ENCODE results near the gene HP.

Gene HP

DNA sequence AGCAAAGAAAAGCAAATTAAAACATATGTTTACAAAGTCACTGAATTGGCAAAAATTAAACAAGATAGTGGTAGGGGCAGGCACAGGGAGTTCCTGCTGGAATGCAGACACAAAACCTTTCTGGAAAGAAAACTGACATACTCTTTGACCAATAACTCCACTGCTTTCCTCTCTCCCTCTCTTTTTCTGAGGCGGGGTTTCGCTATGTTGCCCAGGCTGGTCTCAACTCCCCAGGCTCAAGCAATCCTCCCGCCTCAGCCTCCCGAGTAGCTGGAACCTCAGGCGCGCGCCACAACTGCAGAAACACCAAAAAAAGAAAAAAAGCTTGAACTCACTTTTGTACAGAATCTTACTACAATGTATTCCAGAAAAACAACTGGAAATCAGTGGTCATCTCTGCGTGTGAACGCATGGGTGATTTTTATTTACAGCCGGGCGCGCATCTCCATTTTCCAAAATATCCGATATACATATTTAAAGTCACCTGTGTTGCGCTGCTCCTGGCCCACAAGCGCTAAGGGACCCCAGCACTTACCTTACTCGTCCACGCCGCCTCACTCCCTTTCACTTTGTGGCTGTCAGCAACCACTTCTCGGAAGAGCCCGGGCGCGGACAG lies 38.6 kb downstream of the HP start:
- DNase-seq, result peak; percentile 65

GRCh38 chr16:72093448-72094265 lies 39.4 kb downstream of the HP start, which contains the start of the genes DHX38 and TXNL4B:
Gene DHX38 (plus strand): TSS chr16:72093847. CDS start chr16:72096158, 2,311 bp downstream.
Gene TXNL4B (minus strand): TSS chr16:72093620. CDS start chr16:72090749, 2,871 bp downstream.
- DNase-seq, result peak; percentile 99

DNA sequence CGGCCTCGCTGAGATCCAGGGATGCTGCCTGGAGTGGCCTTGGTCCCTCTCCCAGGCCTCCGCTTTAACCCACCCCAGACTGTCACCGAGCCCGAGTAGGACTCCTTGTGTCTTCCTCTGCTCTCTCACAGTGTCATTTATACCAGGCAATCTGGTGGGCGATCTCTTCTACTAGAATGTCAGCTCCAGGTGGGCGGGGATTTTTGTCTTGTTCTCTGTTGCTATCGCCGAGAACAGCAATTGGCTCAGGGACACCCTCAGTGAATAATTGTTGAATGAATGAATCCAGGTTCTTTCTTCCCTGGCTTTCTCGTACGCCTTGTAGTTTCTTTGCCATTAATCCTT lies 39.9 kb downstream of the HP start:
- DNase-seq, result peak; percentile 5

DNA sequence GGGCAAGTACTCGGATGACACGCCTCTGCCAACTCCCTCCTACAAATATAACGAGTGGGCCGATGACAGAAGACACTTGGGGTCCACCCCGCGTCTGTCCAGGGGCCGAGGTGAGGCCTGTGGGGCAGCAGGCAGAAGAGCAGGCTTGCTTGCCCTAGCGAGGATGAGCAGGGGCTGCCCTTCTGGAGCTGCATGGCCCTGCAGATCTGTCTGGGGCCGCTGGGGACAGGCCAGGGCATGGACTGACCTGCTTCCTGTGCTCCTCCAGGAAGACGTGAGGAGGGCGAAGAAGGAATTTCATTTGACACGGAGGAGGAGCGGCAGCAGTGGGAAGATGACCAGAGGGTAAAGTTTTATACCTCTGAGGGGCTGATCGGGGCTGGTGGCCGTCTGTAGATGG lies 44.6 kb downstream of the HP start:
- no peak for DNase-seq

GRCh38 chr16:72099377-72099818 lies 45.1 kb downstream of the HP start:
- DNase-seq, result peak; percentile 28

DNA sequence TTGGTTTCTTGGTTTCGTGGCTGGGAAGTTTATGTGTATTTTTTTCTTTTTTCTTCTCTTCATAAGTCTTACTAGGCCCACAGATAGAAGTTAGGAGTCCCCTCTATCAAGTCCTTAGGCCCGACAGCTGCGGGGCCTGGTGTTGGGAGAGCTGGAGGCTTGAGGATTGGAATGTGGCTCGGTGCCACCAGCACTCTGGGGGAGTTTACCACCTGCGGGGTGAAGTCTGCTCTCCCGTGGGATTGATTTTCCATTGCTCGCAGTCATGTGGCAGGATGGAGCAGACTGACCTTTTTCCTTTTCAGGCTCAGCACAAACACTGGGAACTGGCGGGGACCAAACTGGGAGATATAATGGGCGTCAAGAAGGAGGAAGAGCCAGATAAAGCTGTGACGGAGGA lies 46.9 kb downstream of the HP start:
- no peak for DNase-seq

- DNase-seq, result no peak
Measured at GRCh38 chr16:72104905-72105304, 50.6 kb downstream of the HP start.

GRCh38 chr16:72105978-72106377 lies 51.7 kb downstream of the HP start:
- no peak for DNase-seq

DNA sequence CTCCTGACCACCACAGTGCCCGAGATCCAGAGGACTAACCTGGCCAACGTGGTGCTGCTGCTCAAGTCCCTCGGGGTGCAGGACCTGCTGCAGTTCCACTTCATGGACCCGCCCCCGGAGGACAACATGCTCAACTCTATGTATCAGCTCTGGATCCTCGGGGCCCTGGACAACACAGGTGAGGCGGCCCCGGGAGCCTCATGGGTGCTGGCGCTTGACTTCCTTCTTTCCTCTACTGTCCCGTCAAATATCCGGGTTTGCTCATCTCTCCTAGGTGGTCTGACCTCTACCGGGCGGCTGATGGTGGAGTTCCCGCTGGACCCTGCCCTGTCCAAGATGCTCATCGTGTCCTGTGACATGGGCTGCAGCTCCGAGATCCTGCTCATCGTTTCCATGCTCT lies 53.1 kb downstream of the HP start:
- DNase-seq, result no peak

DNA sequence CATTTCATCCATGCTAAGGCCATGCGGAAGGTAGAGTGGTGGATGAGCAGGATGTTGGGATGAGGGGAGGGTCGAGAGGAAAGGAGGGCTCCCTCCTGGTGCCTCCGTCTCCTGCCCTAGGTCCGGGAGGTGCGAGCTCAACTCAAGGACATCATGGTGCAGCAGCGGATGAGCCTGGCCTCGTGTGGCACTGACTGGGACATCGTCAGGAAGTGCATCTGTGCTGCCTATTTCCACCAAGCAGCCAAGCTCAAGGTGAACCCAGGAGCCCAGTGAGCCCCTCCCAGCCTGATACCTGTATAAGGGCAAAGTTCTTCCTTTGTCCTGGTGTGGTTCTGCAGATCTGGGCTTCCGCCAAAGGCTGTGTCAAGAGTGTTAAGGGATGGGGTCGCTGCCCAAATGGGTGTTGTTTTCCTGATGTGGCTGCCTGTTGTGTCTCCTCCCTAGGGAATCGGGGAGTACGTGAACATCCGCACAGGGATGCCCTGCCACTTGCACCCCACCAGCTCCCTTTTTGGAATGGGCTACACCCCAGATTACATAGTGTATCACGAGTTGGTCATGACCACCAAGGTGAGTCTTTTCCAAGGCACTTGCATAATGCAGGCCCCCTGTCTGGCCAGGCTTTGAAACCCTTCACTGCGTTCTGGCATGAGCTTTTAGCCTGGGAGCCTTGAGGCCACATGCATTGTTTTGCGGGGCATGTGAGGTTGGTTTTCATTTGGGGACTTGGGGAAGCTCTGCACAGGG lies 54.2 kb downstream of the HP start:
- DNase-seq, result no peak

DNA sequence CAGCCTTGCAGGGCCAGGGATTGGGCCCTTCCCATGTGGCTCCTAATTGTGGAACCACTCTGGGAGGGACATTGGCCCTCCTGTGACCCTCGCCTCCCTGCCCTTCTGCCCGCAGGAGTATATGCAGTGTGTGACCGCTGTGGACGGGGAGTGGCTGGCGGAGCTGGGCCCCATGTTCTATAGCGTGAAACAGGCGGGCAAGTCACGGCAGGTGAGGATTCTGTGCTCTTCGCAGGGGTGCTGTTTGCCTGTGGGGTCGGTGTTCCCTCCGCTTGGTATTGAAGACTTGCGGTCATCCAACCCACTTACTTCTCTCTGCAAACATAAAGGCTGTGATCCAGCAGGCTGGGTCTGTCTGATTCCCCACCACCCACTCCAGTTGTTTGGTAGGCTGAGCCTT lies 55.0 kb downstream of the HP start:
- no peak for DNase-seq

- DNase-seq, result no peak
Measured at GRCh38 chr16:72109966-72110530, 55.7 kb downstream of the HP start.

All from fibroblast of skin of right quadriceps (primary cell).